IPS DF 19.7 (cell line): ENCODE data around the gene TOX3.
A peak's percentile ranks its signal among the peaks of the same experiment; 100 is the strongest.

Experiments
- DNase-seq: peaks from one replicate; pipeline ENCODE4 v3.0.0-alpha.2; 2013; ENCODE audit warnings: low read depth, low spot score

The TOX3 gene

GRCh38 chr16:52494145-52494544, 52.8 kb downstream of the TOX3 start:
- no peak for DNase-seq

GRCh38 chr16:52492789-52493357, 54.1 kb downstream of the TOX3 start:
- DNase-seq, result no peak

- DNase-seq, result no peak
These were observed 55.7 kb downstream of the TOX3 start for GRCh38 chr16:52491216-52491615.

- DNase-seq, result no peak
These were observed 57.0 kb downstream of the TOX3 start for GRCh38 chr16:52489894-52490293.

GRCh38 chr16:52488837-52489289, 58.1 kb downstream of the TOX3 start:
- DNase-seq, result no peak

- DNase-seq, result no peak
These were observed 59.0 kb downstream of the TOX3 start for GRCh38 chr16:52487849-52488457.

GRCh38 chr16:52480237-52480636, 66.7 kb downstream of the TOX3 start:
- no peak for DNase-seq

GRCh38 chr16:52476111-52476510, 70.8 kb downstream of the TOX3 start:
- no peak for DNase-seq

GRCh38 chr16:52474679-52475078, 72.3 kb downstream of the TOX3 start:
- no peak for DNase-seq

GRCh38 chr16:52473096-52473495, 73.8 kb downstream of the TOX3 start:
- DNase-seq, result no peak

- no peak for DNase-seq
These were observed 75.1 kb downstream of the TOX3 start for GRCh38 chr16:52471650-52472370.

GRCh38 chr16:52470585-52470984, 76.4 kb downstream of the TOX3 start:
- DNase-seq, result peak; percentile 25

- DNase-seq, result no peak
These were observed 77.2 kb downstream of the TOX3 start for GRCh38 chr16:52469775-52470174.

GRCh38 chr16:52469091-52469490, 77.9 kb downstream of the TOX3 start:
- no peak for DNase-seq

GRCh38 chr16:52467753-52468152, 79.2 kb downstream of the TOX3 start:
- DNase-seq, result no peak

- DNase-seq, result no peak
These were observed 79.9 kb downstream of the TOX3 start for GRCh38 chr16:52466994-52467393.

GRCh38 chr16:52465711-52466267, 81.2 kb downstream of the TOX3 start:
- DNase-seq, result no peak

- no peak for DNase-seq
These were observed 83.0 kb downstream of the TOX3 start for GRCh38 chr16:52463904-52464303.

- no peak for DNase-seq
These were observed 84.1 kb downstream of the TOX3 start for GRCh38 chr16:52462816-52463215.

GRCh38 chr16:52460639-52461178, 86.2 kb downstream of the TOX3 start:
- DNase-seq, result no peak

GRCh38 chr16:52456368-52456767, 90.6 kb downstream of the TOX3 start:
- DNase-seq, result no peak

- DNase-seq, result no peak
These were observed 91.2 kb downstream of the TOX3 start for GRCh38 chr16:52455549-52456277.
